ENCODE results near the gene RO60. TPM values are rescaled to one million over a fixed set of nuclear protein-coding genes. Genes with fewer than 3 reads are reported as not detected.
A peak's percentile ranks its signal among the peaks of the same experiment; 100 is the strongest.
"Not testable (repeated sequence)": the region's sequence is repeated elsewhere in the genome, so short reads cannot be mapped to it uniquely, and the experiment has no call there.

RO60 gene
- polyA plus RNA-seq, 1 of the 3 experiments (the other 2 are of a cell fraction), result 6.4 TPM

- ChIA-PET POLR2A (no interaction called here), CTCF (interaction anchor here (0.7 to 1.4 kb wide), 8 partner anchors 10 to 557 kb away, joined by 3 to 9 read pairs (median 3); partner anchors contain the start of gene CDC73)
- TF ChIP-seq USF2 (IDR thresholded peaks at IDR 0.05; ENCODE audit: borderline replicate concordance, low read depth, low read length), result no peak
- TF ChIP-seq RAD21 (IDR thresholded peaks at IDR 0.05; ENCODE audit: low read length), result peak; percentile 45
- TF ChIP-seq CHD2 (IDR thresholded peaks at IDR 0.05; ENCODE audit: low read length, partially characterized antibody), result no peak
- TF ChIP-seq FOSL2 (IDR thresholded peaks at IDR 0.05; ENCODE audit: borderline replicate concordance, low read depth), result no peak
- TF ChIP-seq SIN3A (IDR thresholded peaks at IDR 0.05; ENCODE audit: borderline replicate concordance, low read depth, low read length), result no peak
- peak; percentile 61 for TF ChIP-seq CTCF (IDR thresholded peaks at IDR 0.05)
- no peak for TF ChIP-seq POLR2AphosphoS5 (IDR thresholded peaks at IDR 0.05; ENCODE audit: low read depth, low read length)
- no peak for TF ChIP-seq PBX3 (IDR thresholded peaks at IDR 0.05)
- TF ChIP-seq FOXM1 (IDR thresholded peaks at IDR 0.05; ENCODE audit: low read depth), result no peak
- no peak for TF ChIP-seq TAF1 (IDR thresholded peaks at IDR 0.05; ENCODE audit: borderline replicate concordance, low read depth, low read length)
- Histone ChIP-seq H3K27ac (ENCODE audit: low read depth in 2 of 2, low read length in 1 of 2) (no peak overlapping the region), H3K9me2 (no peaks in the 10 kb centered on the region), H2AFZ (ENCODE audit: low read depth) (no peak overlapping the region), H3K36me3 (replicated peaks in 1 of 2; ENCODE audit: control insufficient read depth in 1 of 2, insufficient read depth in 2 of 2, low read length in 1 of 2) (peaks cover 26 to 33% of the 10 kb centered on the region in 2 experiments), H3K9ac (no peak overlapping the region), H3K4me2 (no peak overlapping the region), H3F3A (replicated peaks; ENCODE audit: insufficient read depth) (peaks cover 3% of the 10 kb centered on the region), H4K20me1 (ENCODE audit: insufficient read depth) (no peaks in the 10 kb centered on the region), H3K4me3 (ENCODE audit: low read depth in 2 of 2, low read length in 1 of 2) (no peak overlapping the region), H3K79me2 (ENCODE audit: insufficient read depth) (peaks cover 58% of the 10 kb centered on the region), H3K9me3 (no peaks in the 10 kb centered on the region), H3K4me1 (ENCODE audit: control insufficient read depth in 1 of 2, insufficient read depth in 2 of 2, low read depth in 1 of 2, low read length in 1 of 2) (no peaks in the 10 kb centered on the region; a peak in 2 of 4 replicates), H3K27me3 (ENCODE audit: insufficient read depth) (no peaks in the 10 kb centered on the region)
- peak; percentile 5 for DNase-seq
- WGBS (ENCODE audit: low lambda C conversion rate), result 76% methylated on average over 2 of the region's 2 CpGs
Measured at GRCh38 chr1:193031431-193031830, 28.0 kb upstream of the RO60 start.

- H2AFZ ChIP-seq (ENCODE audit: low read depth); H3K27me3 ChIP-seq (ENCODE audit: insufficient read depth); H3K4me2 ChIP-seq; H3K4me3 ChIP-seq (ENCODE audit: low read depth in 2 of 2, low read length in 1 of 2); H3K9me2 ChIP-seq; H3K27ac ChIP-seq (ENCODE audit: low read depth in 2 of 2, low read length in 1 of 2); POLR2A ChIA-PET; H4K20me1 ChIP-seq (ENCODE audit: insufficient read depth); DNase-seq; H3K4me1 ChIP-seq (ENCODE audit: control insufficient read depth in 1 of 2, insufficient read depth in 2 of 2, low read depth in 1 of 2, low read length in 1 of 2); H3F3A ChIP-seq (replicated peaks; ENCODE audit: insufficient read depth); H3K9ac ChIP-seq; H3K9me3 ChIP-seq: not testable (repeated sequence)
- CTCF ChIA-PET, result interaction anchor here (0.6 to 1.7 kb wide), 8 partner anchors 12 to 559 kb away, joined by 3 to 9 read pairs (median 3); no protein-coding TSS in a partner anchor
- peaks cover 24 to 27% of the 10 kb centered on the region in 2 experiments for H3K36me3 ChIP-seq (replicated peaks in 1 of 2; ENCODE audit: control insufficient read depth in 1 of 2, insufficient read depth in 2 of 2, low read length in 1 of 2)
- 98% methylated on average over 9 of the region's 9 CpGs for WGBS (ENCODE audit: low lambda C conversion rate)
- H3K79me2 ChIP-seq (ENCODE audit: insufficient read depth), result peaks cover 72% of the 10 kb centered on the region
Measured at GRCh38 chr1:193032643-193033427, 26.6 kb upstream of the RO60 start.
